Natural killer cell (primary cell): Measurements from ENCODE around the gene EP400. TPM values are rescaled to one million over a fixed set of nuclear protein-coding genes. Genes with fewer than 3 reads are reported as not detected.

Source experiments
- ATAC-seq, 3 donors: fragments of 150-1000 bp in 2 of 3; fragments of 200-7000 bp in 1 of 3; cut with Tn5 transposase; 1 replicate in 1 of 3; 2 replicates in 2 of 3; pipeline ENCODE4 v1.10.0; 2021; ENCODE audit warnings: mild to moderate bottlenecking in 2 of 3, moderate library complexity in 2 of 3
- DNase-seq, 2 donors: peaks; one replicate each; pipeline versions ENCODE4 v3.0.0 to v3.0.0-alpha.2; 2013 to 2021; ENCODE audit warnings: mixed read lengths in 1 of 2
- H3K27ac ChIP-seq: one replicate; pipeline ENCODE4 v1.5.1; 2013; ENCODE audit warnings: mild to moderate bottlenecking, low read length
- H3K27me3 ChIP-seq: one replicate; pipeline ENCODE4 v1.6.1; 2013; ENCODE audit warnings: low read length; ENCODE audit not compliant: control insufficient read depth, insufficient read depth
- H3K36me3 ChIP-seq: one replicate; pipeline ENCODE4 v1.6.1; 2013; ENCODE audit warnings: low read length; ENCODE audit not compliant: control insufficient read depth, insufficient read depth
- H3K4me1 ChIP-seq: one replicate; pipeline ENCODE4 v1.6.1; 2013; ENCODE audit warnings: low read length; ENCODE audit not compliant: control insufficient read depth, insufficient read depth
- H3K4me3 ChIP-seq: one replicate; pipeline ENCODE4 v1.5.1; 2013; ENCODE audit warnings: low read length
- H3K9me3 ChIP-seq: one replicate; pipeline ENCODE4 v1.6.1; 2013; ENCODE audit warnings: low read length; ENCODE audit not compliant: control insufficient read depth, insufficient read depth
- H3K27ac Mint-ChIP-seq, 2 donors: one replicate each; pipeline ENCODE4 v1.8.0; 2022; ENCODE audit warnings: mild to moderate bottlenecking in 2 of 2, mixed read lengths in 2 of 2, moderate library complexity in 1 of 2
- H3K27me3 Mint-ChIP-seq, 2 donors: one replicate each; pipeline ENCODE4 v1.8.0; 2022; ENCODE audit warnings: low read depth in 2 of 2, mixed read lengths in 2 of 2
- H3K36me3 Mint-ChIP-seq: one replicate; pipeline ENCODE4 v1.8.0; 2022; ENCODE audit warnings: mixed read lengths
- H3K4me1 Mint-ChIP-seq, 2 donors: one replicate each; pipeline ENCODE4 v1.8.0; 2022; ENCODE audit warnings: mixed read lengths in 2 of 2
- H3K4me3 Mint-ChIP-seq: one replicate; pipeline ENCODE4 v1.8.0; 2022; ENCODE audit warnings: mild to moderate bottlenecking, moderate library complexity, mixed read lengths
- H3K9me3 Mint-ChIP-seq, 2 donors: one replicate each; pipeline ENCODE4 v1.8.0; 2022; ENCODE audit warnings: mixed read lengths in 2 of 2
- WGBS: methylation state at CpG from one replicate; pipeline ENCODE4 v1.1.7; 2013; ENCODE audit warnings: missing lambda C conversion rate; ENCODE audit not compliant: insufficient coverage; 5-methylcytosine and 5-hydroxymethylcytosine counted together
- intact Hi-C: fragments of 100-400 bp; cut with micrococcal nuclease; formaldehyde crosslinking; loops from one replicate; pipeline ENCODE4 v1.14.2; 2022
- total RNA-seq, 4 donors: library from RNA; stranded (reverse); fragments of 120-200 nt in 1 of 4; gene quantifications; one replicate each; pipeline versions ENCODE4 v1.2.3 to v1.2.4, GENCODE V29; 2013 to 2022
- TF ChIP-seq, protein P1 (sequence below): fragments of 200-600 bp; IDR thresholded peaks from one replicate; pipeline ENCODE4 v1.8.0; 2022; ENCODE audit warnings: antibody characterized with exemption

The EP400 gene
- total RNA-seq, 3 donors from 2014 or later (not counting 1 experiment from before 2014, with no cell fraction given) = 62.8 to 81.1 (median 80.1) TPM

- Histone ChIP-seq H3K9me3 (no peaks in the 10 kb centered on the region), H3K27ac (no peak overlapping the region), H3K4me1 (no peaks in the 10 kb centered on the region), H3K27me3 (no peaks in the 10 kb centered on the region), H3K36me3 (peaks cover 68% of the 10 kb centered on the region), H3K4me3 (no peak overlapping the region)
- Mint-ChIP-seq H3K36me3 (peaks cover 7% of the 10 kb centered on the region), H3K27ac (no peak overlapping the region), H3K4me1 (no peaks in the 10 kb centered on the region), H3K27me3 (no peaks in the 10 kb centered on the region), H3K9me3 (no peaks in the 10 kb centered on the region), H3K4me3 (no peak overlapping the region)
- intact Hi-C loops = no loop called here
- ATAC-seq (no peak), DNase-seq (no peak)
- WGBS = 94% methylated on average over 18 of the region's 18 CpGs
- TF ChIP-seq, protein P1, sequence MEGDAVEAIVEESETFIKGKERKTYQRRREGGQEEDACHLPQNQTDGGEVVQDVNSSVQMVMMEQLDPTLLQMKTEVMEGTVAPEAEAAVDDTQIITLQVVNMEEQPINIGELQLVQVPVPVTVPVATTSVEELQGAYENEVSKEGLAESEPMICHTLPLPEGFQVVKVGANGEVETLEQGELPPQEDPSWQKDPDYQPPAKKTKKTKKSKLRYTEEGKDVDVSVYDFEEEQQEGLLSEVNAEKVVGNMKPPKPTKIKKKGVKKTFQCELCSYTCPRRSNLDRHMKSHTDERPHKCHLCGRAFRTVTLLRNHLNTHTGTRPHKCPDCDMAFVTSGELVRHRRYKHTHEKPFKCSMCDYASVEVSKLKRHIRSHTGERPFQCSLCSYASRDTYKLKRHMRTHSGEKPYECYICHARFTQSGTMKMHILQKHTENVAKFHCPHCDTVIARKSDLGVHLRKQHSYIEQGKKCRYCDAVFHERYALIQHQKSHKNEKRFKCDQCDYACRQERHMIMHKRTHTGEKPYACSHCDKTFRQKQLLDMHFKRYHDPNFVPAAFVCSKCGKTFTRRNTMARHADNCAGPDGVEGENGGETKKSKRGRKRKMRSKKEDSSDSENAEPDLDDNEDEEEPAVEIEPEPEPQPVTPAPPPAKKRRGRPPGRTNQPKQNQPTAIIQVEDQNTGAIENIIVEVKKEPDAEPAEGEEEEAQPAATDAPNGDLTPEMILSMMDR = no peak
These were observed 68.6 kb downstream of the EP400 start for GRCh38 chr12:132018193-132018916.

DNA sequence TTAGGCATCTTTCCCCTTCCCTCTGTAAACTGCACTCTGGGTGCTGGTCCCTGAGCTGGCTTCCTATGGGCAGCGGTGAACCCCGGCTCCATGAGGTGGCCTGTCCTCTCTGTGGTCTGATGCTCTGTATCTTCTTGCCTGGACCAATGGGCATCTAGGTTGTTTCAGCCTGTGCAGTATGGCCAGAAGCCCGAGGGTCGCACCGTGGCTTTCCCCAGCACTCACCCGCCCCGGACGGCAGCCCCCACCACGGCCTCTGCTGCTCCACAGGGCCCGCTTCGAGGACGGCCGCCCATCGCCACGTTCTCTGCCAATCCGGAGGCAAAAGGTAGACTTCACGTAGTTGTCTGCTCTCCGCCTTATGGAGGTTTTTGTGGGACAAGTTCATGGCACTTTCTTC is 70.1 kb downstream of the EP400 start:
- H3K4me3 ChIP-seq = no peak overlapping the region
- H3K9me3 ChIP-seq = no peaks in the 10 kb centered on the region
- Mint-ChIP-seq H3K27ac (no peak overlapping the region), H3K9me3 (no peaks in the 10 kb centered on the region), H3K4me3 (no peak overlapping the region), H3K4me1 (no peaks in the 10 kb centered on the region), H3K36me3 (peaks cover 10% of the 10 kb centered on the region), H3K27me3 (no peaks in the 10 kb centered on the region)
- no peak for DNase-seq
- intact Hi-C loops = no loop called here
- no peaks in the 10 kb centered on the region for H3K4me1 ChIP-seq
- whole genome bisulfite sequencing = 97% methylated on average over 18 of the region's 18 CpGs
- H3K27ac ChIP-seq = no peak overlapping the region
- peaks cover 67% of the 10 kb centered on the region for H3K36me3 ChIP-seq
- no peak for ATAC-seq
- TF ChIP-seq, protein P1 = no peak
- no peaks in the 10 kb centered on the region for H3K27me3 ChIP-seq

- Mint-ChIP-seq H3K27me3 (no peaks in the 10 kb centered on the region), H3K27ac (no peak overlapping the region), H3K9me3 (no peaks in the 10 kb centered on the region), H3K4me1 (no peaks in the 10 kb centered on the region), H3K4me3 (no peak overlapping the region), H3K36me3 (peaks cover 14% of the 10 kb centered on the region)
- intact Hi-C loops = no loop called here
- H3K36me3 ChIP-seq = peaks cover 68% of the 10 kb centered on the region
- no peaks in the 10 kb centered on the region for H3K9me3 ChIP-seq
- ATAC-seq (no peak), DNase-seq (no peak)
- 100% methylated on average over 9 of the region's 9 CpGs for WGBS
- TF ChIP-seq, protein P1 = no peak
- no peaks in the 10 kb centered on the region for H3K4me1 ChIP-seq
- H3K27ac ChIP-seq = no peak overlapping the region
- no peaks in the 10 kb centered on the region for H3K27me3 ChIP-seq
- H3K4me3 ChIP-seq = no peak overlapping the region
These were observed 70.5 kb downstream of the EP400 start for GRCh38 chr12:132020292-132020691.
